MCF 10A (cell line): Measurements from ENCODE around the gene DTX3L. TPM values are rescaled to one million over a fixed set of nuclear protein-coding genes. Genes with fewer than 3 reads are reported as not detected.

ENCODE experiments used
- BruUV-seq: library from RNA; stranded (reverse); fragments of 400-500 nt; replicated peaks from 2 replicates; lab custom pipeline; 2021; lab: Mats Ljungman, UMichigan
- CTCF ChIA-PET: fragments of 300-600 bp; sonication (Branson Sonifier 250); formaldehyde crosslinking; extraction: SDS; loops from one replicate; lab custom pipeline; 2021; ENCODE audit warnings: antibody characterized with exemption, inconsistent platforms; lab: Yijun Ruan, JAX
- POLR2A ChIA-PET: fragments of 300-600, 350-650 bp; sonication (Branson Sonifier 250); formaldehyde crosslinking; extraction: SDS; loops from one replicate; lab custom pipeline; 2020; ENCODE audit warnings: antibody characterized with exemption, inconsistent platforms; lab: Yijun Ruan, JAX
- DNase-seq: peaks from one replicate; pipeline ENCODE4 v3.0.0-alpha.2; 2018; ENCODE audit not compliant: unreplicated experiment
- H3K27ac Mint-ChIP-seq: one replicate; pipeline ENCODE4 v1.8.0; 2022; ENCODE audit warnings: mild to moderate bottlenecking, low read depth, mixed read lengths; ENCODE audit not compliant: unreplicated experiment
- H3K27me3 Mint-ChIP-seq: one replicate; pipeline ENCODE4 v1.8.0; 2022; ENCODE audit warnings: mixed read lengths; ENCODE audit not compliant: insufficient read depth, unreplicated experiment
- H3K36me3 Mint-ChIP-seq: one replicate; pipeline ENCODE4 v1.8.0; 2022; ENCODE audit warnings: mild to moderate bottlenecking, moderate library complexity, mixed read lengths; ENCODE audit not compliant: insufficient read depth, unreplicated experiment
- H3K4me1 Mint-ChIP-seq: one replicate; pipeline ENCODE4 v1.8.0; 2022; ENCODE audit warnings: mixed read lengths; ENCODE audit not compliant: insufficient read depth, unreplicated experiment
- H3K4me3 Mint-ChIP-seq: one replicate; pipeline ENCODE4 v1.8.0; 2022; ENCODE audit warnings: mild to moderate bottlenecking, moderate library complexity, mixed read lengths; ENCODE audit not compliant: unreplicated experiment
- H3K9me3 Mint-ChIP-seq: one replicate; pipeline ENCODE4 v1.8.0; 2022; ENCODE audit warnings: mixed read lengths; ENCODE audit not compliant: unreplicated experiment
- CTCF ChIP-seq: fragments of 200-600 bp; IDR thresholded peaks from one replicate; pipeline ENCODE4 v1.8.0; 2022; ENCODE audit warnings: antibody characterized with exemption, mild to moderate bottlenecking; ENCODE audit not compliant: unreplicated experiment
- intact Hi-C: fragments of 100-400 bp; cut with micrococcal nuclease; formaldehyde crosslinking; loops from 2 replicates; pipeline ENCODE4 v1.14.1; 2022
- total RNA-seq: library from RNA; stranded (reverse); gene quantifications from 2 replicates; pipeline ENCODE4 v1.2.3, GENCODE V29; 2022

The DTX3L gene
- total RNA-seq, 1 experiment from 2014 or later: 19.1 TPM

GRCh38 chr3:122548076-122548475, 16.1 kb upstream of the DTX3L start:
- Mint-ChIP-seq H3K27ac (no peak overlapping the region), H3K4me1 (no peaks in the 10 kb centered on the region), H3K9me3 (no peaks in the 10 kb centered on the region), H3K36me3 (peaks cover 33% of the 10 kb centered on the region), H3K4me3 (no peak overlapping the region), H3K27me3 (no peaks in the 10 kb centered on the region)
- no TSS peak for BruUV-seq
- no peak for TF ChIP-seq CTCF
- ChIA-PET POLR2A (interaction anchor here (0.5 to 0.7 kb wide), 2 partner anchors 72 to 275 kb away, joined by 3 read pairs; no protein-coding TSS in a partner anchor), CTCF (interaction anchor here (0.6 to 1.1 kb wide), 4 partner anchors 10 to 90 kb away, joined by 3 to 6 read pairs (median 4); no protein-coding TSS in a partner anchor)
- no peak for DNase-seq
- intact Hi-C loops: no loop called here

DNA sequence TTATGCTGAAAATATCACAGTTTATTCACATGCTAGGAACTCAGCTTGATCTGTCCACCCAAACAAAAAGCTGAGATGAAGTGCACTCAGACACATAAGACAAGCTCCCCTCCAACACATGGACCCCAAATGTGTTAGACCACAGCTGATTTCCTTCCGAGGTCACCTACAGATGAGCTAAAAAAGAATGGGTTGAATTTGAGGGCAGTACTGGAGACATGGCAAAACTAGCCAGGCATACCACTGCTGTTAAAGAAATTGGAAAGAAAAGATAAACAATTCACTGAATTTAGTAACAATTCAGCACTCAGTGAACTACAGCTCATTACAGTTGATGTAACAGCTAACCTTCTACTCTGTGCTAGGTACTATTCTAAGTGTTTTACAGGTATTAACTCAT, 15.5 kb upstream of the DTX3L start:
- intact Hi-C loops: no loop called here
- H3K4me1 Mint-ChIP-seq: no peaks in the 10 kb centered on the region
- BruUV-seq: no TSS peak
- CTCF ChIA-PET: interaction anchor here (0.6 to 1.2 kb wide), 8 partner anchors 9 to 131 kb away, joined by 3 to 6 read pairs (median 3); no protein-coding TSS in a partner anchor
- DNase-seq: no peak
- TF ChIP-seq CTCF: no peak
- H3K36me3 Mint-ChIP-seq: peaks cover 33% of the 10 kb centered on the region
- POLR2A ChIA-PET: interaction anchor here (0.9 kb wide), 1 partner anchor 34 kb away, joined by 3 read pairs; the partner anchor contains the start of gene KPNA1
- H3K27ac Mint-ChIP-seq: no peak overlapping the region
- no peaks in the 10 kb centered on the region for H3K27me3 Mint-ChIP-seq
- H3K4me3 Mint-ChIP-seq: no peak overlapping the region
- H3K9me3 Mint-ChIP-seq: no peaks in the 10 kb centered on the region

DNA sequence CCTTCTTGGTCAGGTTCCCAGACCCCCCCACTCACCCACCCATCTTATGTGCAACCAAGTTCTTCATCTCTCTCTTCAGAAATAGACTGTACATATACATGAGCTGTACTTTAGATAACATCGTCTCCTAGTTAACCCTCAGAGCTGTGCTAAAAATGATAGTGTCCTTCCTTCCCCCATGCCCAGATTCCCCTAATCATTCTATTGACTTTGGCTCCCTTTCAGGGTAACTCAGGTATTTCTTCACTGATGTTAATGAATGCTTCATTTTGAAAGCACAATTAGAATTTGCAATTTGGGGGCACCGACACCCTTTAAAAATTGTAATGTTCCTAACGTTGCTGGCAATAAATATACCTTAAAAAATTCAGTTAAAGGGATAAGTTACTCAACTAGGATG, 11.0 kb upstream of the DTX3L start:
- DNase-seq: no peak
- POLR2A ChIA-PET: no interaction called here
- intact Hi-C loops: no loop called here
- Mint-ChIP-seq H3K27me3 (no peaks in the 10 kb centered on the region), H3K27ac (no peak overlapping the region), H3K4me3 (no peak overlapping the region), H3K9me3 (no peaks in the 10 kb centered on the region), H3K4me1 (no peaks in the 10 kb centered on the region), H3K36me3 (peaks cover 35% of the 10 kb centered on the region)
- CTCF ChIA-PET: interaction anchor here (0.7 to 2.5 kb wide), 3 partner anchors 95 to 126 kb away, joined by 3 to 10 read pairs (median 4); no protein-coding TSS in a partner anchor
- no peak for TF ChIP-seq CTCF
- BruUV-seq: no TSS peak

- ChIA-PET POLR2A (interaction anchor here (0.8 to 1.5 kb wide), 3 partner anchors 9 to 125 kb away, joined by 3 to 5 read pairs (median 3); partner anchors contain the start of genes DTX3L, PARP14 and PARP9), CTCF (interaction anchor here (0.7 to 9.5 kb wide), 4 partner anchors 19 to 123 kb away, joined by 3 to 140 read pairs (median 4); partner anchors contain the start of gene PARP14)
- BruUV-seq: TSS peak; percentile 28
- Mint-ChIP-seq H3K4me1 (no peaks in the 10 kb centered on the region), H3K9me3 (no peaks in the 10 kb centered on the region), H3K27ac (no peak overlapping the region), H3K36me3 (peaks cover 27% of the 10 kb centered on the region), H3K27me3 (no peaks in the 10 kb centered on the region), H3K4me3 (no peak overlapping the region)
- DNase-seq: no peak
- intact Hi-C loops: no loop called here
- TF ChIP-seq CTCF: no peak
Measured at GRCh38 chr3:122555275-122556071, 8.7 kb upstream of the DTX3L start.
